Activated CD8-positive, alpha-beta memory T cell treated with anti-CD3 and anti-CD28 coated beads, Interleukin-2, amount 50 U/mL, for 24 hours (primary cell): Measurements from ENCODE around the gene PACSIN1.
A peak's percentile ranks its signal among the peaks of the same experiment; 100 is the strongest.

Experiments
- DNase-seq: peaks from one replicate; pipeline ENCODE4 v3.0.0-alpha.2; 2020; ENCODE audit errors: extremely low read depth

Gene PACSIN1, protein sequence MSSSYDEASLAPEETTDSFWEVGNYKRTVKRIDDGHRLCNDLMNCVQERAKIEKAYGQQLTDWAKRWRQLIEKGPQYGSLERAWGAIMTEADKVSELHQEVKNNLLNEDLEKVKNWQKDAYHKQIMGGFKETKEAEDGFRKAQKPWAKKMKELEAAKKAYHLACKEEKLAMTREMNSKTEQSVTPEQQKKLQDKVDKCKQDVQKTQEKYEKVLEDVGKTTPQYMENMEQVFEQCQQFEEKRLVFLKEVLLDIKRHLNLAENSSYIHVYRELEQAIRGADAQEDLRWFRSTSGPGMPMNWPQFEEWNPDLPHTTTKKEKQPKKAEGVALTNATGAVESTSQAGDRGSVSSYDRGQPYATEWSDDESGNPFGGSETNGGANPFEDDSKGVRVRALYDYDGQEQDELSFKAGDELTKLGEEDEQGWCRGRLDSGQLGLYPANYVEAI

DNA sequence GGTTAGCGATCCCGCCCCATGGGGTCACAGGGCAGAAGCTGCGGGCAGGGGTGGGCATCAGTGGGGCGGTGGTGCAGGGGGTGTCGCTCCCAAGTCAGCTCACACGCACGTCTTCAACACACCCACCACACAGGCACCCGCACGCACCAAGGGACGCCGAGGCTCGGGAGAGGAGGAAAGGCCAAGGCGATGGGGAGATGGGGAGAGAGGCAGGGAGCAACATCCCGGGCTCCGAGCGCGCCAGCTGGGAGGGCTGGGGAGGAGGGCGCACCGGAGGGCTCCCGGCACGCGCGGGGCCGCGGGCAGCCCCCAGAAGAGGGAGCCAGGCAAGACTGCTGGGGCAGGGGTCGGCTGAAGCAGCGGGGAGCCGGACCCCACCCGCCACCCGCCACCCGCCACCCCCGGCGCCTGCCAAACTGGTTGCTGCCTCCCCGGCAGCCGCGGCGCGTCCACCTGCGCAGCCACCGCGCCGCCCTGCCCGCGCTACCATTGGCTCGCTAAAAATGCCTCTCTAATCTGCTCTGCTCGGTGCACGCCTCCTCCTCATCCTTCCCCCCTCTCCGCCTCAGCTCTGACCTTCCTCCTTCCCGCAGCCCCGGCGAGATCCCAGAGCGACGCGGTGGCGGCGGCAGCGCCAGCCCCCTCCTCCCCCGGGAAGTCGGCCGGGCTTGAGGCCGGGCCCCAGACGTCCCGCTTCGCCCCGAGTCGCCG is at the start of gene PACSIN1:
Gene PACSIN1, plus strand, starts transcription at position 546 of the 711 bp plus-strand sequence. CDS start 60,230 bp downstream, outside the sequence.
- DNase-seq, result no peak

DNA sequence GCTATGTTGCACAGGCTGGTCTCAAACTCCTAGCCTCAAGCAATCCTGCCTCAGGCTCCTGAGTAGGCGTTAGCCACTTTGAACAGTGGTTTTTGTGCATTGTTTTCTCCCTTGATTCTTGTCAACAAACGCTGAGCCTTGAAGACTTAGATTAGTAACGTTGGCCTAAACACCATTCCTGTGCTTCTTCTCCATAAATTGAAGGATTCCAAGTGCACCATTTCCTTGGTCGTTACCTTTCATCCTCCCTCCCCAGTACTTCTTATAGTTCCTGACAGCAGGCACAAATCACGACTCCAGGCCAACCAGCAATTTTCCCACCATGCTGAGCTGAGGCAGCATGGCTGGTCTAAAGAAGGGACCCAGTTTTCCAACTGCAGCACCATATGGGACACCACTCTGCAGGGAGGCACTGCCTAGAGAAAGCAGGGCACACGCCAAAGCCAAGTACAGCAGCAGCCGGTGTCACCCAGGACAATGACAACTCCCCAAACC is 49.0 kb upstream of the PACSIN1 start:
- DNase-seq, result no peak

DNA sequence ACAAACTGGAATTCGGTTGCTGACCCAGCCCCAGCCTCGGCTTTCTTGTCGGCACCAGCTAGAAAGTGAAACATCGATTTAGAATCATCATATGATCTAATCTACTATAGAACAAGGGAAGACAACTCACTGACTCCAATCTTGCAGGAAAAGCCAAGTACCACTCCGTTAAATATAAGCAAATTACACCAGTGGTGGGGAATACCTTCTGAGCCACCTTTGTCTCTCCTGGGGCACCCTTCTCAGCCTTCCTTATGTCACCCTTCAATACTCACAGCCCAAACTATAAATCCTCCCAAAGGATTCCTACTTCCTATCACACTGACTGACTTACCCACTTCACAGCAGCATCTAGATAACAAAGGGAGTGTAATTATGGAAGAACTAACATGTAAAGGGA is 47.5 kb upstream of the PACSIN1 start:
- no peak for DNase-seq

DNA sequence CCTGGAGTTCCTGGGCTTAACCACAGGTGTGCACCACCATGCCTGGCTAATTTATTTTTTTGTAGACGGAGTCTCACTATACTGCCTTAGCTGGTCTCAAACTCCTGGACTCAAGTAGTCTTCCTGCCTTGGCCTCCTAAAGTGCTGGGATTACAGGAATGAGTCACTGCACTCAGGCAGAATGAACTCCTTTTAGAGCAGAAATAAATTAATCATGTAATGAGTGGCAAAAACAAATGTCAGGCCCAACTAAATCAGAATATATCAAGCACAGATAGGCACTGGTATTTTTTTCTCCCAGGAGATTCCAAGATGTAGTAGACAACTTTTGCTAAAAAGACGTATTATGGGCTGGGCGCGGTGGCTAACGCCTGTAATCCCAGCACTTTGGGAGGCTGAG is 42.6 kb upstream of the PACSIN1 start:
- DNase-seq, result no peak

DNA sequence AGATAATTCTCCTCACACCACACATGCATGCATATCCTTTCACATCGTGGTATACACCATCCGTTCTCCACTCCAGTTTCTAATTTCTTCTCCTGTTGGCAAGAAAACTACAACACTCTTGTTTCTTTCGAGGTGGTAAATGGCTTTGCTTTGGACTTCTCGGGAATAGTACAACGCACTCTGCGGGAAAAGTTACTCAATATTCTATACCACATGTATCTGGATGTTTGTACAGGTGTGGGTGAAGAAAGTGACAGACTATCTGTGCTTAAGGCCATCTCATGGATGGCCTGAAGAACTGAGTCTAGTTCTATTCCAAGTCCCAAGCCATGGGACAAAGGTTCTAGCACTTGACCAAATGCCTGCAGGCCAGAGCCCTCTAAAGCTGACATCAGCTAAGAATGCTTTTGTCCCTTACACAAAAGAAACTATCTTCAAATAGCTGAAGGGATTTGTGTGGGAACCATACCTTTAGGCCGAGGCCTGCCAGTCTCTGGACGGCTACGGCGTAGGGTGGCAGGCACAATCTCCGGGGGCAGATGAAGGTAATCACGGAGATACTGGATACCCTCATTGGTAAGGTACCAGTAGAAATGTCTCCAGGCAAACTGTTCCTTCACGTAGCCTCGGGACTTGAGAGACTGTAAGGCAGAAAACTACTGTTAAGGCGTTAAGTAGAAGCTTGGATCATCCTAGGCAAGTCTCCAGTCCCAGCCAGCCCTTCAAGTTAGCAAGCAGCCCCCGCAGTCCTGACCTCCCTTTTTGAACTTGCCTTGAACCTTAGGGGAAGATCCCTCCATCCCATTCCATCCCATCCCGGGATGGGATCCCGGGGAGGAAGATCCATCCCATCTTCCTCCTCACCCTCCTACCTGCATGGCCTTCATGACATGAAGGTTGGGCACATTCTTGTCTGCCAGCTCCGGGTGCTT is 41.4 kb upstream of the PACSIN1 start:
- DNase-seq, result no peak

DNA sequence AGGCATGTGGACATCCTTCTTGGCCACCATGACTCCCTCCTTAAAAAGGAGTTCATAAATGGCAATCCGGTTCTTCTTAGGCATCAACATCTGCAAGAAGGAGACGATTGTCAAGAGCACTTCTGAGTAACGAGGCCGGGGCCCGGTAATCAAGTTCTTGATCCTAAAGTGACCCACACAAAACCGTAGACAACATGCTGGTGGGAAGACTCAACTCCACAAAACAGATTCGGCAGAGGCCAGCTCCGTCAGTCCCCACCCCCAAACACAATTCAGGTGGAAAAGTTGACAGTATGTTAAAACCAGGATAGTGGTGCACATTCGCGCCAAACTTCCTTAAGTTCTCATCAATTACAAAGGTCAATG is 40.8 kb upstream of the PACSIN1 start:
- DNase-seq, result no peak

DNA sequence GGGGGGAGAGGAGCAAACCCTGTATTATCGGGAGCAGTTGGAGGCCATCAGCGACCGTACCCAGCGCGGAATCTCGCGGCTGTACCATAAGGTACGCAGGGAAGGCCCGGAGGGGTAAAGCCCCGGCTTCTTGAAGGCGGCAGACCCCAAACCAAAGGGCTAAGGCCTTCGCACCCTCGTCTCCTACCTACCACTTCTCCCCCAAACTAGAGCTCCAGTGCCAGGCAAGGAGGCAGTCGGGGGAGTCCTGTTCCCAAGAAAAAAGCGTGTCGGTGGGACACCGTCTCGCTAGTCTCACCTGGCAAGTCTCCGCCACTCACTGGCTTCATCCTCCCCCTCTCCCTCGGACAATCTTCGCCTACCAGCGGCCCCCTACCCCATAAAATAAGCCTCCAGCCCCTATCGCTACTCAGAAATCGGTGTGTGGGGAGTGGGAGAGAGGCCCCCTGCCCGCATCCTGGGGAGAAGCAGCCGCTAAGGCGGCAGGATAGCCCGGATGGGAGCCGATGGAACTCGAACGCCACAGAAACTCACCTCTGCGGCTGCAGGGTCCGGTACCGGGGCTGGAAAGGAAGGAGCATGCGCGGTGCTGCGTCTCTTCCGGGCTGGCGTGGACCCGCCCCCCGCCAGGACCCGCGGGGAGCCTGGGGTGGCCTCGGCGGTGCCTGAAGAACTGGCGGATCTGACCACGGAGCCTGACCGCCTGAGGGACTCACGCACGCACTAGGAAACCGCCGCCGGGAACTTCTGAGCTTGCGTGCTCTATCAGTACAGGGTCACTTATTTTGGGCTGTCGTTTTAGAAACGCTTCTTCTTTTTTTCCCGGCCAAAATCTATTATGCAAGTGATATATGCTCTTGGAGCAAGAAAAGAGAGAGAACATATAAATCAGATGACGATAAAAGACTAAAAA is 40.1 kb upstream of the PACSIN1 start, which contains the start of gene RPS10:
Gene RPS10, minus strand, starts transcription at position 572 of the 913 bp plus-strand sequence. CDS start 848 bp downstream, outside the sequence.
- peak; percentile 72 for DNase-seq

DNA sequence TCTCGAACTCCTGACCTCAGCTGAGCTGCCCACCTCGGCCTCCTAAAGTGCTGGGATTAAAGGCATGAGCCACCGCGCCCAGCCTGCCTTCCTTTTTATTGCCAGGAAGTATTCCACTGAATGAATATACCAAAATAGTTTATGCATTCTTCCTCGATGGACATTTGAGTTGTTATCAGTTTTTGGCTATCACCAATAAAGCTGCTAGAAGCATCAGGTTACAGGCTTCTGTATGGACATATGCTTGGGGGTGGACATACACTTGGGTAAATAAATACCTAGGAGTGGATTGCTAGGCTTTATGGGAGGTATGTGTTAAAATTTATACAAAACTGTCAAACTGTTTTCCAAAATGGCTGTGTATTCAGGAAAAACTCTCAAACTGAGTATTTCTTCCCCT is 30.0 kb upstream of the PACSIN1 start:
- DNase-seq, result no peak

DNA sequence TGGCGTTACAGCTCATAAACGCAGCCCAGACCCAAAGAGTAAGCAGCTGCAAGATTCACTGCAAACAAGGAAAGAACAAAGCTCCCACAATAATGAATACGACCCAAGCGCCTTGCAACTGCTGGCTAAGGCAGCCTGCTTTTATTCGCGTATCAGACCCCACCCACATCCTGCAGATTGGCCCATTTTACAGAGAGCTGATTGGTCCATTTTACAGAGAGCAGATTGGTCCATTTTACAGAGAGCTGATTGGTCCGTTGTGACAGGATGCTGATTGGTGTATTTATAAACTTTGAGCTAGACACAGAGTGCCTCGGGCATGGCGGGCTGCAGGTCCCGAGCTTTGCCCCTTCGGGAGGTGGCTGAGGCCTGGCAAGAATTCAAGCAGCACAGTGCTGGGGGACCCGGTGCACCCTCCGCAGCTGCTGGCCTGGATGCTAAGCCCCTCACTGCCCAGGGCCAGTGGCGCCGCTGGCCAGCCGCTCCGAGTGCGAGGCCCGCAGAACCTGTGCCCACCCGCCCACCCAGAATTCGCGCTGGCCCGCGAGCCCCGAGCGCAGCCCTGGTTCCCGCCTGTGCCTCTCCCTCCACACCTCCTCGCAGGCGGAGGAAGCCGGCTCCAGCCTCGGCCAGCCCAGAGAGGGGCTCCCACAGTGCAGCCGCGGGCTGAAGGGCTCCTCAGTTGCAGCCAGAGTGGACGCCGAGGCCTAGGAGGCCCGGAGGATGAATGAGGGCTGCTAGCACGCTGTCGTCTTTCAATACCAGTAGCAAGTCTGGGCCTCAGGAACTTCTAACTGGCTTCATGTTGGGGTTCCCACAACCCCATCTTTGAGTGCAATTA is 28.9 kb upstream of the PACSIN1 start:
- DNase-seq, result no peak

DNA sequence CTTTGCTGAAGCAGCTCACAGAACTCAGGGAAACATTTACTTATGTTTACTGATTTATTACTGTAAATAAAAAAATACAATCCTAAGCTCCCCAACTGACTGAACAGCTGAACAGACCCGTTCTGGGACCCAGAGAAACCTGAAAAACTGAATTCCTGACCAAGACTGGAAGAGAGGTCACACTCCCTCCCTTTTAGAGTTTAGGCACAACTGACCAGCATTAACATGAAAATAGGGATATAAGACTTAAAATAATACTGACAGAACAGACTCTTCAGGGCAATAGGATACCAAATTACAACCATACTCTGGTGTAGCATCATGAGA is 28.3 kb upstream of the PACSIN1 start:
- no peak for DNase-seq

DNA sequence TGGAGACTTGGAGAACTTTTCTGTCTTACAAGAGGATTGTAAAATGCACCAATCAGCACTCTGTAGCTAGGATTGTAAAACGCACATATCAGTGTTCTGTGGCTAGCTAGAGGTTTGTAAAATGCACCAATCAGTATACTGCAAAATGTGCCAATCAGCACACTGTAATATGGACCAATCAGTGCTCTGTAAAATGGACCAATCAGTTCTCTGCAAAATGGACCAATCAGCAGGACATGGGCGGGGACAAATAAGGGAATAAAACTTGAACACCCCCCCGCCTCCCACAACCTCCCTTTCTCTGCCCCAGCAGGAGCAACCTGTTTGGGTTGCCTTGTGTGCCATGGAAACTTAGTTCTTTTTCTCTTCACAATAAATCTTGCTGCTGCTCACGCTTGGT is 27.2 kb upstream of the PACSIN1 start:
- DNase-seq, result no peak

DNA sequence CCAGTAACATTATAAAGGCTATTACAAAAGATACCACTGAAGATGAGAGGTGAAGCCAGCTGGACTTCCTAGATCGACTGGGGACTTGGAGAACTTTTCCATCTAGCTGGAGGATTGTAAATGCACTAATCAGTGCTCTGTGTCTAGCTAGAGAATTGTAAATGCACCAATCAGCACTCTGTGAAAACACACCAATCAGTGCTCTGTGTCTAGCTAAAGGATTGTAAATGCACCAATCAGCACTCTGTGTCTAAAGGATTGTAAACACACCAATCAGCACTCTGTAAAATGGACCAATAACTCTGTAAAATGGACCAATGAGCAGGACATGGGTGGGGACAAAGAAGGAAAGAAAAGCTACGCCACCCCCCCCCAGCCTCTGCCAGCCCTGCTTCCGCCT is 26.4 kb upstream of the PACSIN1 start:
- no peak for DNase-seq

DNA sequence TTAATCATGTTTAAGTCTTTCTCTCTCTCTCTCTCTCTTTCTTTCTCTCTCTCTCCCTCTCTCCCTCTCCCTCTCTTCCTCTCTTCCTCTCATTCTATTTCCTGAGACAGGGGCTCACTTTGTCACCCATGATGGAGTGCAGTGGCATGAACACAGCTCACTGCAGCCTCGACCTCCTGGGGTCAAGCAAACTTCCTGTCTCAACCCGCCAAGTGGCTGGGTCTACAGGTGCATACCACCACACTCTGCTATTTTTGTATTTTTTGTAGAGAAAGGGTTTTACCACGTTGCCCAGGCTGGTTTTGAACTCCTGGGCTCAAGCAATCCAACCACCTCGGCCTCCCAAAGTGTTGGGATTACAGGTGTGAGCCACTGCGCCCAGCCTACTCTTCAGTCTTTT is 24.4 kb upstream of the PACSIN1 start:
- DNase-seq, result no peak

DNA sequence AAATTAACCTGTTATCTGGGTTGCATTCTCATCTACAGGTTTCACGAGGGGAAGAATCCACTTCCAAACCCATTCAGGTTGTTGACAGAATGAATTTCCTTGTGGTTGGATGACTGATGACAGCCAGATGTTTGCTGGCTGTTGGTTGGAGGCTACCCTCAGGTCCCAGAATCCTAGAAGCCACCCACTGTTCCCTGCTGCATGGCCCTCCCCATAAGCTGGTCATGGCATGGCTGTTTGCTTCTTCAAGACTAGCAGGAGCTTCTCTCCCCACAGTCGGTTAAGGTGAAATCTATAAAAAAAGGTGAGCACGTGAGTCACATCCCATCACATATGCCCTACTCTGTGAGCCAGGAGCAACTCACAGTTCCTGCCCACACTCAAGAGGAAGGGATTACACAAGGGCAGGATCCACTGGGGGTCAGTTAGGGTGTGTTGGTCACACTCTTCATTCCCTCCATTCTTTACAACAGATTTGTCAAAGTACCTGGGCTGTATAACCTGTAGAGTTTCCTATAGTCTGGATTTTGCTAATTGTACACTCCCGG is 20.5 kb upstream of the PACSIN1 start:
- DNase-seq, result no peak

DNA sequence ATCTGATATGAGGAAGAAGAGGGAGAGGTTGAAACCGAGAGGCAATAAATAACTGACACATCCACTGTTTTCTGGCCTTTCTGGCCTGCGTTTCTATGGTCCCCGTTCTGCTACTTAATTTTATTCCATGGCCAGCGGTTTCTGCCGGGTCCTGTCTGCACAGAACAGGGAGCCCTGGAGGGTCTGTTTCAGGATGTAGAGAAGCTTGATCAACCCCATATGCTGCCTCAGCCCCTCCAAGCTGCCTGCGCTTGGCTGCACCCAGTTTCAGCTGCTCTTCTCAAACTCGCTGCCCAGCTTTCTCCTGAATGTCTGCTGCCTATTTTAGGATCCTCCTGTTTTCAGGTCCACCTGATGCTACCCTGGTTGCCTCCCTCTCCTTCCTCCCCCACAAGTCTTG is 18.5 kb upstream of the PACSIN1 start:
- DNase-seq, result no peak

DNA sequence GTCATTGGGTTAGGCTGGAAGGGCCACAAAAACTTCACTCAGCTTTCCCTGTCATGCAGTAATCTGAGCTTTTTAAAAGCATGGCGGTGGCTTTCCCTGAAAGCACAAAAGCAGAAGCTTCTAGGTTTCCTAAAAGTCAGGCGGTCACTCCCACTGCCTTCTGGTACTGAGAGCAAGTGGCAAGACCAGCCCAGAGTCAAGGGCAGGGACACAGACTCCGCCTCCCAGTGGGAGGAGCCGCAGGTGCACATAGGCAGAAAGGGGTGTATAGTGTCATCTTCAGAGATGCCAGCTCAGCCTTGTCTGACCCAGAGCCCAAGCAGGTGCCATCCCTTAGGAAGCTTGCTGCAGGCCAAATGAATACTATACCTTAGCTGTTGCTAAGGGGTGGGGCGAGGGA is 18.0 kb upstream of the PACSIN1 start:
- no peak for DNase-seq

DNA sequence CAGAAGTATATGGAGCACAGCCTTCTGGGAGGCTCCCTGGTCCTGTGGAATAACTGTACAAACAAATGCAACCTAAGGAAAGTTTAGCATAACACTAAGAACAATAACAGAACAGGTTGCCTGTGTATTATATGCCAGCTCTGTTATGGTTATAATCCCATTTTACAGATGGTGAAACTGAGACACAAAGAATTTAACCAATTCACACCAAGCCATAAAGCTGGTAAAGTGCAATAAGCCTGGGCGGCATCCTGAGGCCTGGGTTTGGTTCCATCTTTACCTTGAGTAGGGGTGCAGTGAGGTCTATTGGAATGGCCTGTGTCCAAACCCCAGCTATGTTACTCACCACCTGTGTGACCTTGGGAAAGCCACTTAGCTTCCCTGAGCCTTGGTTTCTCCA is 14.7 kb upstream of the PACSIN1 start:
- no peak for DNase-seq

DNA sequence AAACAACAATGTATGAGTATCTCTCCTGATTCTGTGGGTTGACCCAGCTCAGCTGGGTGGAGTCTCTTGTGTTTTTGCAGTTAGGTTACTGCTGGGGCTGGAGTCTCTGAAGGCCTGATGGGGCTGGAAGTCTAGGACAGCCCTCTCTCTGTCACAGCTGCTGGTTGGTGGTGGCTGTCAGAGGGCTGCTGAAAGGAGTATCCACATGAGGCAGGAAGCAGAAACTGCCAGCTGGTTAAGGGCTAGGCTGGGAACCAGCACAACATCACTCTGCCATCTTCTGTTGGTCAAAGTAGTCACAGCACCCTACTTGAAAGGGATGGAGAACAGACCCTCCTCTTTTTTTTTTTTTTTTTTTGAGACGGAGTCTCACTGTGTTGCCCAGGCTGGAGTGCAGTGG is 10.0 kb upstream of the PACSIN1 start:
- no peak for DNase-seq

DNA sequence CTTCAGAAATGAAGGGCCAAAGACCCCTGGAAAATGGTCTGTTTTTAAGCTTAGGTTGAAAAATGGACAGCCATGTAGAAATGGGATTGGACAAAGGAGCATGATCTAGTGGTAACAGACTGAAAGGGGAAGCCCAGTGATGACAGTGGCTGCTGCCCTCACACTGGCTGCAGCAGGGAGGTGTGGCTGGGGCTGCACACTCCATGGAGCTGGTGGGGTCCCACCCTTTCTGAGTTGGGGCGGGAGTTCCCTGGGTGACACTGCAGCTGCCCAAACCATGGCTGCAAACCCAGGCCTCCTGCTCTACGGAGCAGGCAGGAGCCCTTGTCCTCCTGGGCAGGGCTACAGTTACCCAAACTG is 8.5 kb upstream of the PACSIN1 start:
- DNase-seq, result no peak
